Panc1 (cell line): Measurements from ENCODE around the gene CYBA. TPM values are rescaled to one million over a fixed set of nuclear protein-coding genes. Genes with fewer than 3 reads are reported as not detected.

ENCODE experiments used
- ATAC-seq: fragments of 200-7000 bp; cut with Tn5 transposase; 2 replicates; pipeline ENCODE4 v1.9.1; 2020; ENCODE audit warnings: mild to moderate bottlenecking, moderate library complexity
- BruUV-seq: library from RNA; stranded (reverse); fragments of 400-500 nt; replicated peaks from 2 replicates; lab custom pipeline; 2021; lab: Mats Ljungman, UMichigan
- CTCF ChIA-PET: fragments of 300-600 bp; sonication (Branson Sonifier 250); formaldehyde crosslinking; loops from one replicate; lab custom pipeline; 2022; ENCODE audit warnings: antibody characterized with exemption; lab: Charles Lee
- POLR2A ChIA-PET: fragments of 300-600 bp; sonication (Branson Sonifier 250); formaldehyde crosslinking; loops from one replicate; lab custom pipeline; 2022; ENCODE audit warnings: antibody characterized with exemption; lab: Charles Lee
- DNase-seq: peaks from one replicate; pipeline ENCODE4 v3.0.0-alpha.2; 2010; ENCODE audit warnings: low read depth, low spot score
- H3K27ac ChIP-seq: 2 replicates; pipeline ENCODE4 v1.5.1; 2011; ENCODE audit warnings: mild to moderate bottlenecking, low read length, inconsistent platforms
- H3K27me3 ChIP-seq: fragments of 200-500 bp; sonication (Bioruptor generic); 2 replicates; pipeline ENCODE4 v1.6.0; 2014; ENCODE audit warnings: low read length, inconsistent platforms; ENCODE audit not compliant: control insufficient read depth, insufficient read depth
- H3K36me3 ChIP-seq: fragments of 200-500 bp; sonication (Bioruptor generic); 2 replicates; pipeline ENCODE4 v1.5.1; 2014; ENCODE audit warnings: inconsistent platforms, mild to moderate bottlenecking, low read length, moderate library complexity; ENCODE audit not compliant: control insufficient read depth, insufficient read depth
- H3K4me1 ChIP-seq: 2 replicates; pipeline ENCODE4 v1.5.1; 2011; ENCODE audit warnings: inconsistent platforms, mild to moderate bottlenecking, low read length, moderate library complexity; ENCODE audit not compliant: control insufficient read depth, insufficient read depth
- H3K4me3 ChIP-seq, 2 experiments: 2 replicates each; pipeline ENCODE4 v1.5.1; 2011 to 2012; ENCODE audit warnings: low read depth in 2 of 2, low read length in 2 of 2, mild to moderate bottlenecking in 2 of 2, inconsistent platforms in 1 of 2, moderate library complexity in 1 of 2
- H3K9me3 ChIP-seq: fragments of 200-500 bp; sonication (Bioruptor generic); 2 replicates; pipeline ENCODE4 v1.5.1; 2014; ENCODE audit warnings: low read depth, mild to moderate bottlenecking, inconsistent platforms, low read length, moderate library complexity; ENCODE audit not compliant: control insufficient read depth, insufficient read depth
- CTCF ChIP-seq: fragments of 450-650 bp; IDR thresholded peaks from 2 replicates; pipeline ENCODE4 v1.5.1; 2017; ENCODE audit warnings: mild to moderate bottlenecking
- POLR2AphosphoS5 ChIP-seq: IDR thresholded peaks from 2 replicates; pipeline ENCODE4 v1.6.1; 2012; ENCODE audit warnings: mild to moderate bottlenecking, low read depth, low read length, moderate library complexity
- REST ChIP-seq, 2 experiments: IDR thresholded peaks; 2 replicates each; pipeline ENCODE4 v1.6.1; 2011 to 2012; ENCODE audit warnings: low read depth in 2 of 2, control low read depth in 1 of 2, low read length in 1 of 2, mild to moderate bottlenecking in 1 of 2, moderate library complexity in 1 of 2; ENCODE audit not compliant: insufficient read depth in 1 of 2
- SIN3A ChIP-seq: IDR thresholded peaks from 2 replicates; pipeline ENCODE4 v1.6.1; 2012; ENCODE audit warnings: low read depth, mild to moderate bottlenecking, low read length, moderate library complexity, borderline replicate concordance; ENCODE audit not compliant: insufficient read depth
- TCF7L2 ChIP-seq: IDR thresholded peaks from 2 replicates; pipeline ENCODE4 v1.6.1; 2011; ENCODE audit warnings: mild to moderate bottlenecking, low read depth, low read length, inconsistent platforms
- in situ Hi-C: cut with HindIII; loops from 2 replicates; pipeline ENCODE4 v1.10.0; 2016; ENCODE audit warnings: low sequenced_read_pairs, low pct_unique_long_range_greater_than_20kb
- intact Hi-C: fragments of 100-400 bp; cut with micrococcal nuclease; formaldehyde crosslinking; loops from one replicate; pipeline ENCODE4 v1.10.0; 2022; ENCODE audit not compliant: unreplicated experiment
- total RNA-seq: library from RNA; stranded (reverse); gene quantifications from one replicate; pipeline ENCODE4 v1.2.1, GENCODE V29; 2021; ENCODE audit not compliant: unreplicated experiment

CYBA gene
- total RNA-seq, 1 experiment from 2014 or later: 233 TPM

GRCh38 chr16:88688013-88688778 lies 37.3 kb upstream of the CYBA start:
- Histone ChIP-seq H3K36me3 (no peaks in the 10 kb centered on the region), H3K27ac (no peak overlapping the region), H3K4me1 (no peaks in the 10 kb centered on the region; the same call in 1 of the 2 replicates), H3K4me3 (no peak overlapping the region), H3K9me3 (no peaks in the 10 kb centered on the region), H3K27me3 (no peaks in the 10 kb centered on the region)
- in situ Hi-C loops: no loop called here
- TF ChIP-seq POLR2AphosphoS5: no peak
- TF ChIP-seq SIN3A: no peak
- no peak for TF ChIP-seq CTCF
- TF ChIP-seq REST (IDR thresholded peaks at IDR 0.05; ENCODE audit: insufficient read depth in 1 of 2, low read depth in 2 of 2, low read length in 1 of 2): no peak
- no peak for TF ChIP-seq TCF7L2
- intact Hi-C loops: no loop called here
- no peak for DNase-seq
- POLR2A ChIA-PET: no interaction called here
- CTCF ChIA-PET: interaction anchor here (0.7 kb wide), 2 partner anchors 39 to 1059 kb away, joined by 4 to 7 read pairs; no protein-coding TSS in a partner anchor
- no peak for ATAC-seq
- BruUV-seq: no TSS peak

GRCh38 chr16:88687676-88688012 lies 36.8 kb upstream of the CYBA start:
- intact Hi-C loops: no loop called here
- H3K27me3 ChIP-seq: no peaks in the 10 kb centered on the region

More at GRCh38 chr16:88687676-88688012, 36.8 kb upstream of the CYBA start:
- Histone ChIP-seq H3K4me3 (no peak overlapping the region), H3K27ac (no peak overlapping the region), H3K36me3 (no peaks in the 10 kb centered on the region), H3K9me3 (no peaks in the 10 kb centered on the region), H3K4me1 (no peaks in the 10 kb centered on the region; the same call in 1 of the 2 replicates)
- TF ChIP-seq REST (IDR thresholded peaks at IDR 0.05; ENCODE audit: insufficient read depth in 1 of 2, low read depth in 2 of 2, low read length in 1 of 2): no peak
- no peak for TF ChIP-seq TCF7L2
- TF ChIP-seq POLR2AphosphoS5: no peak
- TF ChIP-seq SIN3A: no peak
- TF ChIP-seq CTCF: no peak
- ATAC-seq (no peak), DNase-seq (no peak)
- CTCF ChIA-PET: interaction anchor here (0.7 to 1.3 kb wide), 3 partner anchors 9 to 1059 kb away, joined by 3 to 7 read pairs (median 4); no protein-coding TSS in a partner anchor
- POLR2A ChIA-PET: no interaction called here
- in situ Hi-C loops: no loop called here
- no TSS peak for BruUV-seq
